SK-N-SH (cell line): Measurements from ENCODE around the gene KCTD21. TPM values are rescaled to one million over a fixed set of nuclear protein-coding genes. Genes with fewer than 3 reads are reported as not detected.

Experiments
- CTCF ChIA-PET: fragments of 300-600, 350-600 bp; formaldehyde crosslinking; extraction: SDS; loops from one replicate; lab custom pipeline; 2021; lab: Yijun Ruan, JAX
- POLR2A ChIA-PET: fragments of 350-600 bp; sonication (Branson Sonifier 250); formaldehyde crosslinking; extraction: SDS; loops from one replicate; lab custom pipeline; 2020; ENCODE audit warnings: antibody characterized with exemption, inconsistent platforms; lab: Yijun Ruan, JAX
- DNase-seq: peaks from one replicate; pipeline ENCODE4 v3.0.0; 2012
- H2AFZ ChIP-seq: fragments of 200-600 bp; sonication (generic); 2 replicates; pipeline ENCODE4 v1.8.1; 2016; ENCODE audit warnings: antibody characterized with exemption, mild to moderate bottlenecking, low read depth
- H3F3A ChIP-seq: fragments of 200-600 bp; sonication (generic); replicated peaks from 2 replicates; pipeline ENCODE3; 2016; ENCODE audit warnings: antibody characterized with exemption, mild to moderate bottlenecking; ENCODE audit not compliant: insufficient read depth
- H3K27ac ChIP-seq, 2 experiments: fragments of 200-500 bp in 1 of 2; fragments of 200-600 bp in 1 of 2; sonication (Bioruptor generic) in 1 of 2; sonication (generic), shearing (Covaris generic) in 1 of 2; 2 replicates each; pipeline versions ENCODE4 v1.5.1 to v1.6.1; 2014 to 2016; ENCODE audit warnings: low read depth in 2 of 2, inconsistent platforms in 1 of 2, low read length in 1 of 2, mild to moderate bottlenecking in 1 of 2, mixed read lengths in 1 of 2
- H3K27me3 ChIP-seq: fragments of 200-600 bp; sonication (generic), shearing (Covaris generic); 2 replicates; pipeline ENCODE4 v1.6.1; 2016; ENCODE audit warnings: mixed run types; ENCODE audit not compliant: insufficient read depth
- H3K36me3 ChIP-seq, 2 experiments: fragments of 200-500 bp in 1 of 2; fragments of 200-600 bp in 1 of 2; sonication (Bioruptor generic) in 1 of 2; sonication (generic) in 1 of 2; replicated peaks in 1 of 2; 2 replicates each; pipeline versions ENCODE3 to v1.5.1; 2014 to 2016; ENCODE audit warnings: low read length in 1 of 2, mild to moderate bottlenecking in 1 of 2; ENCODE audit not compliant: insufficient read depth in 2 of 2, control insufficient read depth in 1 of 2
- H3K4me1 ChIP-seq, 2 experiments: fragments of 200-500 bp in 1 of 2; fragments of 200-600 bp in 1 of 2; sonication (Bioruptor generic) in 1 of 2; sonication (generic), shearing (Covaris generic) in 1 of 2; 2 replicates each; pipeline versions ENCODE4 v1.5.1 to v1.6.1; 2014 to 2016; ENCODE audit warnings: low read depth in 1 of 2, low read length in 1 of 2, mixed run types in 1 of 2; ENCODE audit not compliant: insufficient read depth in 2 of 2, control insufficient read depth in 1 of 2
- H3K4me2 ChIP-seq: fragments of 200-600 bp; sonication (generic), shearing (Covaris generic); 2 replicates; pipeline ENCODE4 v1.6.1; 2017; ENCODE audit warnings: mixed run types
- H3K4me3 ChIP-seq, 2 experiments: fragments of 200-500 bp in 1 of 2; fragments of 200-600 bp in 1 of 2; sonication (Bioruptor generic) in 1 of 2; sonication (generic), shearing (Covaris generic) in 1 of 2; 2 replicates each; pipeline versions ENCODE4 v1.5.1 to v1.8.1; 2014 to 2016; ENCODE audit warnings: low read depth in 2 of 2, inconsistent platforms in 1 of 2, low read length in 1 of 2, mild to moderate bottlenecking in 1 of 2, mixed read lengths in 1 of 2, moderate library complexity in 1 of 2
- H3K79me2 ChIP-seq: fragments of 200-600 bp; sonication (generic); 2 replicates; pipeline ENCODE4 v1.8.1; 2017; ENCODE audit warnings: mild to moderate bottlenecking; ENCODE audit not compliant: insufficient read depth
- H3K9ac ChIP-seq: fragments of 200-600 bp; sonication (generic); 2 replicates; pipeline ENCODE4 v1.6.1; 2017; ENCODE audit warnings: mixed run types
- H3K9me2 ChIP-seq: fragments of 200-600 bp; sonication (generic); 2 replicates; pipeline ENCODE4 v1.6.1; 2017; ENCODE audit warnings: mixed run types
- H3K9me3 ChIP-seq: fragments of 200-600 bp; sonication (generic); 2 replicates; pipeline ENCODE4 v1.6.1; 2017; ENCODE audit warnings: mixed run types, mild to moderate bottlenecking, moderate library complexity
- H4K20me1 ChIP-seq: fragments of 200-600 bp; sonication (generic); 2 replicates; pipeline ENCODE4 v1.6.1; 2017; ENCODE audit warnings: mild to moderate bottlenecking, mixed run types; ENCODE audit not compliant: insufficient read depth
- CHD2 ChIP-seq: fragments of 150-350 bp; IDR thresholded peaks from 2 replicates; pipeline ENCODE4 v1.6.1; 2018; ENCODE audit warnings: low read length; ENCODE audit not compliant: partially characterized antibody
- CTCF ChIP-seq: fragments of 200-600 bp; sonication (generic); IDR thresholded peaks from 2 replicates; pipeline ENCODE4 v1.6.1; 2017; ENCODE audit warnings: antibody characterized with exemption, mild to moderate bottlenecking, moderate library complexity
- ELF1 ChIP-seq: IDR thresholded peaks from 2 replicates; pipeline ENCODE4 v1.4.0; 2012
- FOSL2 ChIP-seq: IDR thresholded peaks from 2 replicates; pipeline ENCODE4 v1.4.0; 2012; ENCODE audit warnings: low read depth, mild to moderate bottlenecking, moderate library complexity, borderline replicate concordance
- MEF2A ChIP-seq: IDR thresholded peaks from 2 replicates; pipeline ENCODE4 v1.4.0; 2012; ENCODE audit warnings: low read depth, borderline replicate concordance
- MXI1 ChIP-seq: IDR thresholded peaks from 2 replicates; pipeline ENCODE4 v1.6.1; 2012; ENCODE audit warnings: mild to moderate bottlenecking, low read depth, low read length, improper control_type of control experiment
- NRF1 ChIP-seq: IDR thresholded peaks from 2 replicates; pipeline ENCODE4 v1.6.1; 2012; ENCODE audit warnings: low read depth, mild to moderate bottlenecking, low read length
- PBX3 ChIP-seq: IDR thresholded peaks from 2 replicates; pipeline ENCODE4; 2012
- POLR2AphosphoS5 ChIP-seq: IDR thresholded peaks from 2 replicates; pipeline ENCODE4 v1.6.1; 2012; ENCODE audit warnings: low read depth, low read length
- RAD21 ChIP-seq: IDR thresholded peaks from 2 replicates; pipeline ENCODE4 v1.6.1; 2012; ENCODE audit warnings: mild to moderate bottlenecking, low read length
- REST ChIP-seq: IDR thresholded peaks from 2 replicates; pipeline ENCODE4 v1.6.1; 2012; ENCODE audit warnings: mild to moderate bottlenecking, low read depth, low read length, moderate library complexity
- RFX5 ChIP-seq: IDR thresholded peaks from 2 replicates; pipeline ENCODE4 v1.6.1; 2012; ENCODE audit warnings: mild to moderate bottlenecking, improper control_type of control experiment, low read length
- RXRA ChIP-seq: IDR thresholded peaks from 2 replicates; pipeline ENCODE4 v1.4.0; 2012; ENCODE audit warnings: low read depth, mild to moderate bottlenecking, borderline replicate concordance
- SIN3A ChIP-seq: IDR thresholded peaks from 2 replicates; pipeline ENCODE4 v1.6.1; 2012; ENCODE audit warnings: low read depth, mild to moderate bottlenecking, low read length, moderate library complexity, borderline replicate concordance
- SMC3 ChIP-seq: IDR thresholded peaks from 2 replicates; pipeline ENCODE4 v1.6.1; 2012; ENCODE audit warnings: low read depth, low read length, improper control_type of control experiment
- USF1 ChIP-seq: IDR thresholded peaks from 2 replicates; pipeline ENCODE4 v1.4.0; 2012; ENCODE audit warnings: low read depth, borderline replicate concordance
- WGBS: methylation state at CpG from one replicate; pipeline ENCODE4 v1.1.6; 2017; ENCODE audit warnings: low lambda C conversion rate; 5-methylcytosine and 5-hydroxymethylcytosine counted together
- polyA plus RNA-seq, 3 experiments: library from polyadenylated mRNA; depleted of rRNA; stranded (reverse); fragments of >200 nt; gene quantifications; 2 replicates each; pipeline ENCODE4 v1.2.3, GENCODE V29; 2012

KCTD21 gene
- polyA plus RNA-seq, 1 of the 3 experiments (the other 2 are of a cell fraction) = 5.0 TPM

GRCh38 chr11:78229106-78229505 is 40.7 kb upstream of the KCTD21 start (continued):
- no peak for TF ChIP-seq PBX3
- no peak for TF ChIP-seq REST
- TF ChIP-seq ELF1 = no peak

- H3F3A ChIP-seq = peaks cover 10% of the 10 kb centered on the region
These were observed 40.0 kb upstream of the KCTD21 start for GRCh38 chr11:78228467-78228866.

More at GRCh38 chr11:78228467-78228866, 40.0 kb upstream of the KCTD21 start:
- no peak overlapping the region for H3K4me2 ChIP-seq
- no peaks in the 10 kb centered on the region for H3K27me3 ChIP-seq
- H3K79me2 ChIP-seq = no peaks in the 10 kb centered on the region
- peak overlapping the region in 1 of 2 experiments; percentile 19; a peak in 2 of 4 replicates for H3K27ac ChIP-seq
- H3K9me3 ChIP-seq = no peaks in the 10 kb centered on the region
- DNase-seq = peak; percentile 72
- no peak overlapping the region for H3K4me3 ChIP-seq
- ChIA-PET POLR2A (interaction anchor here (0.6 to 1.2 kb wide), 4 partner anchors 186 to 336 kb away, joined by 3 to 6 read pairs (median 4); partner anchors contain the start of gene GAB2), CTCF (interaction anchor here (0.6 to 4.1 kb wide), 25 partner anchors 9 to 344 kb away, joined by 3 to 19 read pairs (median 4); partner anchors contain the start of gene GAB2)
- WGBS = 98% methylated on average over 3 of the region's 3 CpGs
- H4K20me1 ChIP-seq = no peaks in the 10 kb centered on the region
- H3K9ac ChIP-seq = no peak overlapping the region
- peaks cover 0 to 21% of the 10 kb centered on the region in 2 experiments; a peak in 2 of 4 replicates for H3K4me1 ChIP-seq
- H3K36me3 ChIP-seq = peaks cover 1 to 31% of the 10 kb centered on the region in 2 experiments
- TF ChIP-seq POLR2AphosphoS5 (no peak), SMC3 (peak; percentile 84), FOSL2 (no peak), USF1 (no peak), RXRA (no peak), CTCF (peak; percentile 60), RFX5 (no peak), SIN3A (no peak), MXI1 (no peak), MEF2A (no peak), CHD2 (no peak), RAD21 (peak; percentile 92), NRF1 (no peak)
- TF ChIP-seq, all 33 proteins: peak for 3
- Histone ChIP-seq H2AFZ (no peak overlapping the region), H3K9me2 (no peaks in the 10 kb centered on the region)
